HG03571 (cell line): ENCODE results near the gene OBSL1.

Source experiments
- ATAC-seq: cut with Tn5 transposase; IDR thresholded peaks from one replicate; pipeline ENCODE4 v1.9.1; 2021; ENCODE audit not compliant: unreplicated experiment

Gene OBSL1

DNA sequence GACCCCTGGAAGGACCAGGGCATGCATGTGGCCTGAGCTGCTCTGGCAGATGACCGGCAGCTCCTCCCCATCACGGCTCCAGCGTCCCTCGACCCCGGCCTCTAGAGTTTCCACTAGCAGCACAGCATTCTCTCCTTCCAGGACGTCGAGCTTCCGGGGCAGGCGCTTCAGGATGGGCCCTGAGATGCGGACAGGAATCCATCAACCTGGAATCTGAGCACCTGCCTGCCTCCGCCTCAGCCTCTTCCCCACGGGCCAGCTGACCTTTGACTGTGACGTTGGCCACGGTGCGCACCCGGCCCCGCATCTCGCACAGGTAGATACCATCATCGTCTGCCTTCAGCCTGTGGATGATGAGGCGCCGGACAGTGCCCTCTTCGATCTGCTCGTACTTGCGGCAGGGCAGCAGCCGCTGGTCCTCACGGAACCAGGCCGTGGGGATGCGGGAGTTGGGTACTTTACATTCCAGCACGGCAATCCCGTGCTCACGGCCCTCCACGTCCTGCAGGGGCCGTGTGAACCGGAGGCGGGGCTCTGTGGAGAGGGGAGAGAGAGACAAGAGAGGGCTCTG is 3.5 kb downstream of the OBSL1 start:
- ATAC-seq, result no peak

DNA sequence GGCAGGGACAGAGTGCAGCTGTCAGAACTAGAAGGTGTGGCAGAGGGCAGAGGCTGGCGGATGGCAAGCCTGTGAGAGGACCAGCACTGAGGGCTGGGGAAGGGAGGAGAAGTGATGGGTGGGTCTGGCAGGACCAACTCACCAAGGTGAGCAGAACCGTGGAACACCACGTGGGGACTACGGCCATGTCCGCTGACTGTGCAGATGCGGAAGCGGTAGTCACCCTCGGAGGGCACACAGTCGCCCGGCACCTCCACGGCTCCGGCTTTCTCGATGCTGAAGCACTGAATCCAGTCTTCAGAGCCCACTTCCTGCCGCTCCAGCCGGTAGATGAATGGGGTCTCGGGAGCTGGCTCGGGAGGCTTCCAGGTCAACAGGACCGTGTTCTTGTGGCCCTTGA is 4.2 kb downstream of the OBSL1 start:
- ATAC-seq, result no peak

DNA sequence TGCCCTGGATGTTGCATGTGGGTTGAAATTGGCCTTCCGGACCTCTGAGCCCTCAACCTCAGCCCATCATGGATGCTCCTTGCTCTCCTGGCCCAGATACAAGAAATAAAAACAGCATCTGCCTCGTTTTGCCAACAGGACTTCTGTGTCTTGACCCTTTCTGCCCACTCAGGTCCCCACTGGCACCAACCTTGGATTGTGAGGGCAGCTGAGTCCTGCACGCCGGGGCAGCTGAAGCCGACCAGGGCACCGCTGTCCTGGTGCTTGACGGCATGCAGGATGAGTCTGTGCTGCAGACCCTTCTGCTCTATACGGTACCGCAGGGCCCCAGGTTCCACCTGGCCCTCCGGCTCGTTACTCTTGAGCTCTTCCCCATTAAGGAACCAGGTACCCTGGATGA is 4.7 kb downstream of the OBSL1 start:
- no peak for ATAC-seq

DNA sequence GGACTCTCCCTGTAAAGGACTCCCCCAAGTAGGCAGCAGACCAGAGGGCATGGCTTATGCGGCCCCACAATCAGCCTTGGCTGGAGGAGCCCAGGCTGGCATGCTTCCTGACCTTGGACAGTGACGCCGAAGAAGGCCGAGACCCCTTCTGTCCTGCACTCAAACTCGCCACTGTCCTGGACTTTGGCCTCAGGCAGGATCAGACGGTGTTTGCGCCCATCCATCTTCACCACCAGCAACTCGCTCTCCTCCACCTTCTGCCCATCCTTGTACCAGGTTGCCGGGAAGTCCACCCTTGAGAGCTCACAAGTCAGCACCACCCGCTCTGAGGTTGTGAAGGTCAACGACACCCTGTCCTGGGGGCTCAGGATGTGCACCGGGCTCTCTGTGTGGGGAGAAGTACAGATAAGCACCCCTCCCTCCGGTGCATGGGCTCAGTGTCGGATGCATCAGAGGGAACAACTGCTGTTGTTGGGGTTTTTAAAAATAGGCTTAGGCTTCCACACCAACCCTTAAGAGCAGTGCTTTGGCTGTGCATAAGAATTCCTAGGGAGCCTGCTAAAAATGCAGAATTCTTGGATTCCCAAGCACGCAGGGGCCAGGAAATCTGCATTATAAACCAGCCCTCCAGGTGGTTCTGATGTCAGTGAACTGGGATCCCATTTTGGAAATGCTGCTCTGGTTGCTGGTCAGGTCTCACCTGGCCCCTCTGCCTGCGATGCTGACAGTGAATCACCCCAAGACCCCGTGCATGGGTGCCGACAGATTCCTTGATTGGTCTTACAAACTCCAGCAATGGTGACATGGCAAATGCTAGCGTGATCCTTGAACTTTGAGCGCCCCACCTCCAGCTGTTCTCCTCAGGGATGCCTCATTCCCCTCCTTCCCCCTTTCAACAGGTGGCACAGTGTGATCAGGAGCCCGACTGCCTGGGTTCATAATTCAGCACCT is 5.9 kb downstream of the OBSL1 start:
- ATAC-seq, result no peak

DNA sequence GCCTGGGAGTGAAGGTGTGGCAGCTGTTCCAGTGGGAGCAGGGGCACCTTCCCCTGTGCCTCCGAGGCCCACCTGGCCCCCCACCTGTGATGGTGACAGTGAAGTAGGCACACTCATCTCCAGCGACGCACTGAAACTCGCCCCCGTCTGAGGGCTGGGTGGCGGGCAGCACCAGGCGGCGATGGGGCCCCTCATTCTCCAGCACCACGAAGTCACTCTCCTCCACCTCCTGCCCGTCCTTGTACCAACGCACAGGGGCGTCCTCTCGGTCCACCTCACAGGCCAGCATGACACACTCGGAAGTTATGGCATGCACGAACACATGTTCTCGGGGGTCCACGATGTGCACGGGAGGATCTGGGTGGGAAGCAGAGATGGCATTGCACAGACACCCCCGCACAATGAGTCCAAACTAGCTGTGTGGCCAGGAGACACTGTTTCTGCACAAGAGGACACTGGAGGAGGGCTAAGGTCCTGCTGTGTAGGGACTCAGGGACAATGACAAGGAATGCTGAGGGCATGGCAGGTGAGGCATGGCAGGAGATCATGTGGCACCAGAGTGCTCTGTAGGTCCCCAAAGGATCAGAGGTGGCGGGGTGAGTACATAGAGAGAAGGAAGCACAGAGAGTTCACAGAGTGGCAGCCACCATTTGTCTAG is 7.9 kb downstream of the OBSL1 start:
- ATAC-seq, result no peak

DNA sequence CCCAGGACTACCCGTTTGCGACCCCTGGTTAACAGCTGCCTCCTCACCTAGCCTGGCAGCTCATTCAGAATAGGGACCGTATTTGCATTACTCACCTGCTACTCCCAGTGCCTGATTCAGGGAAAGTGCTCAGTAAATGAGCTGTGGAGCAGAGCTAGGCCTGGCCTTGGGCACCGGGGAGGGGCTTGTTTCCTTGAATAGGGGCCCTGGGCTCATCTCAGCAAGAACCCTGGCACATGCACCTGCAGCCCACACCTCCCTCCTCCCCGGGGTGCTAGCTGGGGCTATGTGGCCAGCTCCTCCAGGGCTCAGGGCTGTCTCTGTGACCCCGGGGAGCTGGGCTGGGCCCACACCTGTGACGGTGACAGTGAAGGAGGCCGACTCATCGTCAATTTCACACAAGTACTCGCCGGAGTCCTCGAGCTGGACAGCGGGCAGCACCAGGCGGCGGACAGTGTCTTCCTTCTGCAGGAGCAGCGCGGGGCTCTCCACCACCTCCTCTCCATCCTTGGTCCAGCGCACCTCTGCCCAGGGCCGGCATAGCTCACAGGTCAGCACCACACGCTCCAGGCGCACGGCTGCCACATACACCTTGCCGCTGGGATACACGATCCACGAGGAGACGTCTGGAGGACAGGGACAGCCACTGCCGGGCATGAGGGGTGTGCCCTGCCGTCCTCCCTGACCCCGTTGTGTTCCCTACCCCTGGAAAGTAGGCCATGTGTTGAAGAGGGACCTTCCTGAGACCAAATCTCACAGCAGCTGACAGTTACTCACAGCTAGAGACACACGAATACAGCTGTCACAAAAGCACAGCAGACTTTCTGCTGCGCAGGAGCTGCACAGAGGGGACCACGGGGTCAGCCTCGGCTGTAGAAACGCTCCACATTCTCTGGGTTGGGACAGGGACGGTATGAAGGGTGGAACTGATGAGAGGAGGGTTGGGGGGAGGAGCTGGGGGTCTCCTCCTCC is 9.0 kb downstream of the OBSL1 start:
- no peak for ATAC-seq

DNA sequence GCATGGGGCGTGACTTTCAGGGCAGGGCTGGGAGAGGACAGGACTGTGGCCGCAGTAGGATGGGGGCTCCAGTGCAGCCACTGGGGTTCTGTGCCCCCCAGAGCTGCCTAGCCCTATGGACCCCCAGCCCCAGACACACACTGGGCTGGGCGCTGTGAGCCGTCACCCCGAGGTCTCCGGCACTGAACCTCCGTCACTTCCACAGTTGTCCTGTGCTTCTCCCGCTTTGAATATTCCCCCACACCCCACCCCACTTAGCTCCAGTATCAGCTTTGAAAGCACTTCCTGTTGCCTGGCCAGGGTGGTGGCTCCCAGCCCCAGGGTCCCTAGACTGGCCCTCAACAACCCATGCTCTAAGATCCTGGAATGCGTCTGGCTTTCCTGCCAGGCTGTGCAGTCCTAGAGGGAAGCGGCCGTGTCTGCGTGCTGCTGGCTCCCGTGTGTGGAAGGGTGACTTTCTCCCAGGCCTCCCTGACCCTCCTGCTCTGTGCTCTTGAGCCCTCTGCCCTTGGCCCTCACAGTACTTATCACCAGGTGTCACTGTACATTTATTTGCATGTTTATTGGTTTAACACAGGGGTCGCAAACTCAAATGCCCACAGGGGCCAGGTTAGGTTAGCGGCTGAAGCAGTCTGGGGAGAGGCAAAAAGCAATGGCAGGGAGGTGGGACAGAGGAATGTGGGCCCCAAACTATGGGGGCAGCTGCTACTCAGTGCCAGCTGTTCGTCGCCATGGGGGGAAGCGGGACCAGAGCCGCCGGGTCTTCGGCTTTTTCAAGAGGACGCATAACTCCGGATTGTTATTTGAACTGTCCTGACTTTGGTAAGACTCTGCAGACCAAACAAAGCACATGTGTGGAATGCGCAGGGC is 9.9 kb downstream of the OBSL1 start:
- ATAC-seq, result no peak

DNA sequence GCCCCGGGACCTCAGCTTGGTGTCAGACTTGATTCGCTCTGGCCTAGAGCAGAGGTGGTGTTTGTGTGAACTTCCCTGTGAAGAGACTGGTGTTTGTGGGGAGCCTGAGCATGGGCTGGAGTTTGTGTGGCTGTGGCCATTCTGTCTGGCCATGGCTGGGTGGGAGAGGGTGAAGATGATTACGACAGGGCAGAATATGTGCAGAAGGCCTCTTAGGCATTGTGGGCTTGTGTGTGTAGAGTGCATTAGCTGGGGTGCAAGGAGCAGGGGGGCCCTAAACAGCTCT is 10.5 kb downstream of the OBSL1 start:
- no peak for ATAC-seq

DNA sequence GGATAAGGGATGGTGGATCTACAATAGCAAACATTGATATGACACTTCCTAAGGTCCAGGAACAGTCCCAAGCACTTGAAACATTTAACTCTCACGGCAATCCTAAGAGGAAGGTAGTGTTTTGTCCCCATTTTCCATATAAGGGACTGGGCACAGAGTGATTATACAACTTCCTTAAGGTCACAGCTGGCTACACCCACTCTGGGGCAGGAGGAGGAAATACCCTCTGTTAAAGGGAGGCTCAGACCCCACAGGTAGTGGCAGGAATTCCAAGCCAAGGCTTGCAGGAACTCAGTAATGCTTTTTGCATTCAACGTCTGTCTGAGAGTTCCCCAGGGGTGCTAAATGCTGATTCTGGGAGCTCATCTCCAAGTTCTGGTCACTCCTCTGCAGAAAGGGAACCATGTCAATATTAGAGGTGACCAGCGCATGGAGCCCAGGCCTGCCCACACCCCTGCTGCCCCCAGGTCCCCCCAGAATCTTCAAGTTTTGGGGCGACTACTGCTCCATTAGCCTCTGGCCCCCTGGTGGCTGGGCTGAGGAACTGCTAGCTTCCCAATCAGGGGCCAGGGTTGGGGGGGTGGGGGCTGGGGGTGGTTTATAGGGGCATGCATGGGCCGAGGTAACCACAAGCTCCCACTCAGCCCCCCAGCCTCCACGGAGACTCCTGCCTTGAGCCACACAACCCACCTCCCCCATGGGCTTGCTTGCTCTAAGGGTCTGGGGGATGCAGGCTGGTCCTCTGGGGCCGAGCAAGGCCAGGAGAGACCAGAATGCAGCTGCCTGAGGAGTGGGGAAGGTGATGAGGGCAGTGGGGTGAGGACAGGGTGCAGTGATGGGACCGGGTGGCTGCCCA is 11.1 kb downstream of the OBSL1 start:
- ATAC-seq, result no peak

DNA sequence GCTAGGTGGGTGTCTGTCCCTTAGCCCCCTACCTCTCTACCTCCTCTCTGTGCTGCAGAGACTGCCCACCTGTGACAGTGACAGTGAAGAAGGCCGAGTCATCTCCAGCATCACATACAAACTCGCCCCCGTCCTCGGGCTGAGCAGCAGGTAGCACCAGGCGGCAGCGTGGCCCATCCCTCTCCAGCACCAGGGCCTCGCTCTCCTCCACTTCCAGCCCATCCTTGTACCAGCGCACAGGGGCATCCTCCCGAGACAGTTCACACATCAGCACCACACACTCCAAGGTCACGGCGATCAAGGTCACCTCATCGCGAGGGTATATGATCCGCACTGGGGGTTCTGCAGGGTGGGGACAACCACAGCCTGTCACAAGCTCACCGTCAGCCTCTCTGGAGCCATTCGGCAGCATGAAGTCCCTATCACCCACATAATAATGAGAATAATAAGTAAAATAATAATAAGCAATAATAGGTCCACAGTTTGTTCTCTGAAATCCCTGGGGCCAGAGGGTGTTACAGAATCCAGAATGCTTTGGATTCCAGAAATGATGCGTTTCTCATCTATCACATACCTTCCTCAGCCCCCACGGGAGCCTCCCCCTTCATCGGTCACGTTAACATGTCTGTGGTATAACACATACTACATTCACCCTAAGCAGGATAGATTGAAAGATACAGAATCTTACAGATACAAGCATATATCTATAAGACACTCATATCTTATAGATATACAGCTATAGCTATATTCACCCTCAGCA is 12.0 kb downstream of the OBSL1 start:
- no peak for ATAC-seq

DNA sequence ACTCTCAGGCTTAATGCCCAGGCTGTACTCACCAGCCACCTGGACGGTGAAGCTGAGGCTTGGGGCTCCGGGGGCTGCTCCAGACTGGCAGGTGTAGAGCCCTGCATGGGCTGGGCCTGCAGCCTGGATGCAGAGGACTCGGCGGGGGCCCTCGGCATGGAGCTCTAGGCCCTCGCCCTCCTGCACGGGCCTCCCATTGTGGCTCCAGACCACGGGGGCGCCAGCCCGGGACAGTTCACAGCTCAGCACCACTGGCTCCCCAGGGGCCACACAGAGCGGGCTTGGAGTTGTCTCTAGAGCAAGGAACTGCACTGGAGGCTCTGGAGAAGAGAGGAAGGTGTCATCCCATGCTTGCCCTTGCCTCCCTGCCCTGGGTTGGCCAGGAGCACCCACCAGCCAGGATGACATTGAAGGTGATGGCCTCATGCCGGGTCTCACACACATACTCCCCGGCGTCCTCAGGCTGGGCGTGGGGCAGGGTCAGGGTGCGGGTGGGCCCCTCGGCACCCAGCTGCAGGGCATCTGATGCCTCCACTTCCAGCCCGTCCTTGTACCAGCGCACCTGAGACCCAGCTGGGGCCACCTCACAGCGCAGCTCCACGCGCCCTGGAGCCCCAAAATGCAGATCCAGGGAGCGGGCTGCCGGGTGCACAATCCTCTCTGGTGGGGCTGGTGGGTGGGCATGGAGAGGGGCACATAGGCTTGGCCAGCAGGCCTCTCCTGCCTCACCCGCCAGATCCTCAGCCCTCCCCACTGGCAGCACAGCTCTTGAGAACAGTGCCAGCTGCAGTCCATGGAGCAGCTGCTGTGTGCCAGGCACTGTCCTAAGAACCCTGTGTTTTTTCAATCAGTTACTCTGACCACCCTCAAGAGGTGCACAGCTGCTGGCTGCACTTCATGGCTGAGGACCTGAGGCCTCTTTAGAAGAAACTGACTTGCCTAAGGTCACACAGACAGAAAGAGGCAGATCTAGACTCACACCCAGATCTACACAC is 13.3 kb downstream of the OBSL1 start:
- ATAC-seq, result no peak

DNA sequence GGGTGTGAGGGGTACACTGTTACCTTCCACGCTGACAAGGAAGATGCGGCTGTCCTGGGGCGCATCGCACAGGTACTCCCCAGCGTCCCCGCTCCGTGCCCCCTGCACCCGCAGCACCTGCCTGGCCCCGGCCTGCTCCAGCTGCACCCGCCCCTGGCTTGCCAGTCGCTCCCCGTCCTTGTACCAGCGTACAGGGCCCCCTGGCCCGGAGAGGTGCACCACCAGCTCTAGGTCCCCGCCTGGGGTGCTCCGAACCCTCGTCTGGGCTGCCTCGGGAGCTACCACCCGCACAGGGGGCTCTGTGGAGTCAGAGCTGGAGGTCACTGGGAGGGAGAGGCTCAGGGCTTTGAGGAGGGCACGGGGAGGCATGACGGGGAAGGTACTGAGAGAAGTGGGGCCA is 14.0 kb downstream of the OBSL1 start:
- ATAC-seq, result no peak

DNA sequence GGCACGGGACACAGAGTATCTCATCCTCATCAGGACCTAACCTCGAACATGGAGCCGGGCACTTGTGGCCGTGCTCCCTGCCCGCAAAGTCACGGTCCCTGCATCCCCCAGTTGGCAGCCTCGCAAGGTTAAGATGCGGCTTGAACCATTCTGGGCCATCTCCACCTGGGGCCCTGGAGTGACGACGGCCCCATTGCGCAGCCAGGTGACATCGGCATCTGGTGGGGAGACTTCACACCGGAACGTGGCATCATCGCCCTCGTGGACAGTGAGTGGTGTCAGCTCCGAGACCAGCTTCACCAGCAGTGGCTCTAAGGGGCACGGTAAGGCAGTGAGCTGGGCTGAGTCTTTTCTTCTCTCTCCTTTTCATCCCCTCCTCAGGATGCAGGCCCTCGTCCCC is 14.9 kb downstream of the OBSL1 start:
- no peak for ATAC-seq

DNA sequence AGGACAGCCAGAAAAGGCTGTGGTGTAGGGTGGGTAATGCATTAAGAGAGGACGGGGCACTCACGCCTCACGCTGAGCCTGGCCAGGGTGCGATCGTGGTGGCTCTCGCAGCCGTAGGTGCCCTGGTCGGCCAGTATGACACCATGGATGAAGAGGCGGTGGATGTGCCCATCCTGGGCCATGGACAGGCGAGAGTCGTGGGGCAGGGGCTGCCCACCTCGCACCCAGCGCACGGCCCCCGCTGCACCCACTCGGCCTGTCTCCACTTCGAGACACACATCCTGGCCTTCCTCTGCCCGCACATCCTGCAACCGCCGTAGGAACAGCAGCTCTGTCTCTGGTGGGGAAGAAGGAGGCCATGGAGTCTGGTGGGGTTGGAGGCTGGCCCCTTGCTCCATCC is 15.4 kb downstream of the OBSL1 start:
- ATAC-seq, result no peak

DNA sequence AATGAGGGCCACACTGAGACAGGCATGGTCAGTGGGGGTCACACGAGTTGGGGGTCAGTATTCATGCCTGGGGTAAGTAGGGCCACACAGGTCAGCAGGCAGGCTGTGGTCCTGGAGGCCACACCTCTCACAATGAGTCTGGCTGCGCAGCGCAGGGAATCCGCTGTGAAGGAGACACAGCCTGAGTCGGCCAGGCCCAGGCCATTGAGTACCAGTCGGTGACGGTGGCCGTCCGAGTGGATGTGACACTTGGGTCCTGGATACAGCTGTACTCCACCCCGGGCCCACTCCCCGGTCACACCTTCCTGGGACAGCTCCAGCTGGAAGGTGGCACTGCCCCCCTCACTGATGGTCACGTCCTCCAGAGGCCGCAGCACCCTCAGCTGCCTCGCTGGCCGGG is 17.0 kb downstream of the OBSL1 start:
- ATAC-seq, result no peak

DNA sequence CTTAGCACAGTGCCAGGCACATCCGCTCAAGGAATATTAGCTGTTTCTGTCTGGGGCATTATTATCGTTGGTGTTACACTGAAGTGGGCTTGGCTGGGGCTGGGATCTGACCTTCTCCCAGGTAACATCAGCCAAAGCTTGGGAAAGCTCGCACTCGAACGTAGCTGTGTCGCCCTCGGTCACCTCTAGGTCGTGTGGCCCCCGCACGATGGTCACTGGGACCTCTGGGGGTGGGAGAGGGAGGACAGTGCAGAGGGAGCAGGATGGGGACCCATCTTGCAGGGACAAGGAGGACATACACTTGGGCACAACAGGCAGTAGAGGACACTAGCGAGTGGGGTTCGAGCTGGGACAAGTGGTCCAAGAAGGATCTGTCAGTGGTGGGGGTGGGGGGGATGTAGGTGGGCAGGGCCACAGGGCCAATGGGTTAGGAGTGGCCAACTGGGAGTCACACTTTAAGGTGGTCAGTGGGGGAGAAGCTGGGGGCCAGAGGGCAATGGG is 17.8 kb downstream of the OBSL1 start:
- ATAC-seq, result no peak

DNA sequence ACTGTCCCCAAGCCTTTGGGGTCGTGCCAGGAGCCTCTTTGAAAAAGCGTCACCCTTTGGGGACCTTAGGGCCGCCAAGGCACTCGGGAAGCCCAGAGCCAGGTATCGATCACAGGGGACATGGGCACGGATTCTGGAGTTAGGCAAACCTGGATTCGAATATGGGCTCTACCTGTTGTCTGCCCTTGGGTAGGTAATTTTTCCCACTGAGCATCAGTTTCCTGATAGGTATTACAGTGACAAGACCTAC is 18.2 kb downstream of the OBSL1 start:
- ATAC-seq, result no peak
